HCEC 1CT (cell line): ENCODE measurements around the gene DNAL1.
"Not testable (repeated sequence)": the region's sequence is repeated elsewhere in the genome, so short reads cannot be mapped to it uniquely, and the experiment has no call there.

Experiments
- DNase-seq: peaks from one replicate; pipeline ENCODE4 v3.0.0-alpha.2; 2017

The DNAL1 gene

DNA sequence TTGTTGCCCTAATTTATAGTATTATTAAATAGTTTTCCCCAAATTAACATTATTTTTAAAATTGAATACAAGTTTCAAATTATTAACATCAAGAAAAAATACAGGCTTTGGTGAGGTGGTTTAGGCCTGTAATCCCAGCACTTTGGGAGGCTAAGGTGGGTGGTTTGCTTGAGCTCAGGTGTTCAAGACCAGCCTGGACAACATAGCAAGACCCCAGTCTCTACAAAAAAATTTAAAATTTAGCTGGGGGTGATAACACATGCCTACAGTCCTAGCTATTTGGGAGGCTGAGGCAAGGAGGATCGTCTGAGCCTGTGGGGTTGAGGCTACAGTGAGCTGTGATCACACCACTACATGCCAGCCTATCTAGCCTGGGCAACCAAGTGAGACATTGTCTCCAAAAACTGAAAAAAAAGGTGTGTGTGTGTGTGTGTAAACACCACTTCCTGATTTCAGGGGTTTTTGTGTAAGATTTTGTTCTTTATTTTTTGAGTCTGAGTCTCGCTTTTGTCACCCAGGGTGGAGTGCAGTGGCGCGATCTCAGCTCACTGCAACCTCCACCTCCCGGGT lies 3.9 kb upstream of the DNAL1 start:
- no peak for DNase-seq

DNA sequence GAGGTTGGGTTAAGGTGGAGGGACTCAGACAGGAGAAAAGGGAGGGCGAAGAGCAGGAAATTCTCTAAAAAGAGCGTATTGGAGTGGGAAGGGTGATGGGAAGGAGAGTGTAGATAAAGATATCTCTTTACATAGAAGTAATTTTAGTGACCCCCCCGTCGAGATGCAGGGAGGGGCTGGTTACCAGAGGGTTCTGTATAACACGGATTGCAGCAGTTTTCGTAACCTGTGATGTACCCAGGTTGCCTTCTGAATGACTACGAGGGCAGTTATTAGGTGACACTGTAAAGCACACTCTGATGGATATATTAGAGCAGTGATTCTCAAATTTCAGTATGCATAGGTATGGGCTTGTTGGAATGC lies 443 bp downstream of the DNAL1 start:
- DNase-seq: no peak

DNA sequence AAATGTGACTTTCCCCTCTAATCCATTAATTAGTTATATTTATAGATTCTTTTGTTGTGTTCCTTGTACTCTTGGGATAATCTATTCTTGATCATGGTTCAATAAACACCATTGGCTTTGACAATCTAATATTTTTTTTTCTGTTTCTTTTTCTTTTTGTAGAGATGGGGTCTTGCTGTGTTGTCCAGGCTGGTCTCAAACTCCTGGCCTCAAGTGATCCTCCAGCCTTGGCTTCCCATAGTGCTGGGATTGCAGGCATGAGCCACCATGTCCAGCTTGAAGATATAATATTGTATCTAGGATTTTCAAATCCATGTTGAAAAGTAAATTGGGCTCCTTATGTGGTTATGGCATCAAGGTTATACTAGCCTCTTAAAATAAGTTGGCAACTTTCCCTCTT lies 6.2 kb downstream of the DNAL1 start:
- DNase-seq: no peak

DNA sequence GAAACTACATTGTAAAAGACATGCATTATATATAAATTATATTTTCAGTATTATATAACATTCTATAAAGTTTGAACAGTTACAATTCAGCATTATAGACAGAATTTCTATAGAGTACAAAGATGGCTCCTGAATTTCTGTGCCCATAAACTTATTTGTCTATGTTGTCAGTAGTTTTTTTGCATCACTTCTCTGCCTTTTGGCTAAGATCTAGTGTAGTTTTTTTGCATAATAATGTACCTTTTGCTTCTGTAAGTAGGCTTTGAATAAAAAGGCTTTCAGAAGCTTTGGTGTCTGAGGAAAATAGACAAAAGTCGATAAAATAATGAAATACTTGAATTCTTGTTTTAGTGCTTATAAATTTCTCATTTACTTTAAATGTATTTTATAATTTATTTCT lies 11.1 kb downstream of the DNAL1 start:
- no peak for DNase-seq

DNA sequence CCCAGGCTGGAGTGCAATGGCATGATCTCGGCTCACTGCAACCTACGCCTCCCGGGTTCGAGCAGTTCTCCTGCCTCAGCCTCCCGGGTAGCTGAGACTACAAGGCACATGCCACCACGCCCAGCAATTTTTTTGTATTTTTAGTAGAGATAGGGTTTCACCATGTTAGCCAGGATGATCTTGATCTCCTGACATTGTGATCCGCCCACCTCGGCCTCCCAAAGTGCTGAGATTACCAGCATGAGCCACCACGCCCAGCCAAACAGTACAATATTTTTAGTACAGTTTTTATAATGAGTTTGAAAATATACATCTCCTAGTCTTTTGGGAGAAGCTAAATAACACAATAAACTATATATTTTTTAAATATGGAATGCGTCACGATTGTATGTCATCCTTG lies 14.4 kb downstream of the DNAL1 start:
- not testable (repeated sequence) for DNase-seq

DNA sequence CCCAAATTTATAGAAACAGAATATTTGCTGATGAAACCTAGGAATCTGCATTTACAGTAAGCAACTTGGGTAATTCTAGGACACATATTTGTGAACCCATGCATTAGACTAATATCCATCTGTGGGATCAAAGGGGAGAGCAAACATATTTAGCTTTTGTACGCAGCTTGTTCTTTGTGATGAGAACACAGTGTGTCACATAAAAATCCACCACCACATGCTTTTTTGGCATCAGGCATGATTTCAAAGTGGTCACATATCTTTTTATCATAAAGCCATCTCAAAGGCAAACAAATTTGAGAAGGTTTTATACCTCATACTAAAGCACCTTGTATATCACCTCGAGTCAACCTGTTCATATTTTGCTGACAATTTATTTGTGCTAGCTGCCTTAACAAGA lies 15.7 kb downstream of the DNAL1 start:
- no peak for DNase-seq

DNA sequence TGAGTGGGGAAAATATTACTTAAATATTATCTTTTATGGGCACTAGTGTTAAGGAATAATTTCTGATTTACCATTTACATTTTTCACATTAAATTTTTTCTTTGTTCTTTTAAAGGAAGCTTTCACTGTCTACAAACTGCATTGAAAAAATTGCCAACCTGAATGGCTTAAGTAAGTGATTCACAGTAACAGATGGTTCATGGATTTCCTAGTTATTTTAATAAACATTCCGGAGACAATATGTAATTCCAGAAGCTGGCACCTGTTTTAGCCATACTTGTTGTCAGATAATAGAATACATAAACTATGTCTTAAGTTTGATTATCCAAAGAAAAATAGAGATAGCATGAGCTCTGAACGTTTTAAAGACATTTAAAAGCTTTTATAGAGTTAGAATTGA lies 17.1 kb downstream of the DNAL1 start:
- peak; percentile 67 for DNase-seq

DNA sequence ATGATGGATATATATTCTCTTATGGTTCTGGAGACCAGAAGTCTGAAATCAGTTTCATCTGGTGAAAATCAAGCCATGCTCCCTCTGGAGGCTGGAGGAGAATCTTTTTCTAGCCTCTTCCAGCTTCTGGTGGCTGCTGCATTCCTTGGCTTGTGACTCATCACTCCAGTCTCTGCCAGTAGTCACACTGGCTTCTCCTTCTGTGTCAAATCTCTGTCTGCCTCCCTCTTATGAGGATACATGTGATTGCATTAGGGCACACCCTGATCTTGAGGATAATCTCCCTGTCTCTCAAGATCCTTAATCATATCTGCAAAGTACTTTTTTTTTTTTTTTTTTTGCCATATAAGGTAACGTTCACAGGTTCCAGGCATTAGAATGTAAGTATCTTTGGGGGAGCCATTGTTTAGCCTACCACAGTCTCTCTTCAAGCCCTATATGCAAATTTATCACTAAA lies 17.7 kb downstream of the DNAL1 start:
- peak; percentile 94 for DNase-seq

DNA sequence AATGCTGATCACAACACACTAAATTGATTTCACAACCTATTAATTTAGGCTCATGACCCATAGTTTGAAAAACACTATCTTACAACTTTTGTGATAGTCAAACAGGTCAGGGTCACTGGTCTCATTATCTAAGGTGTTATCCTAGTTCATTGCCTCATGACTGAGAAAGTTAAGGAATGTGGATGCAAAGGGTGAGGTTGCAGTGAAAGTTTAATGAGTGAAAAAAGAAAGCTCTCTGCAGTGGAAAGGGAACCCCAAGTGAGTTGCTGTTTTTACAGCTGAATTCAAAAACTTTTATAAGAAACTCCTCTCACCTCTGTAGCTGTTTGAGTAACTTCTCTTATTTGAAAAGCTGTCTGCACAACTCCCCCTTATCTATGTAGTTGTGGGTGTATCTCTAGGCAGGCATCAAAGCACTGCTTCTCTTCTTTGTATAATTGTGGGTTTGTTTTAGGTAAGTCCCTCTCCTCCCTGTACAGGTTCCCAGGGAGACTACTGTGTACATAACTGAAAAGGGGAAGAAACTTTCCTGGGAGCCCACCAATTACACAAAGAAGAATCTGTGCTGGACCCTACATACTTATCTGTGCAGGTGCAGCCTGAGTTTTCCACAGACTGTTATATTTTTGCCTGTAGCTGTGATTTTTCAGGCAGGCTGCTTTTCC lies 18.9 kb downstream of the DNAL1 start:
- DNase-seq: no peak

DNA sequence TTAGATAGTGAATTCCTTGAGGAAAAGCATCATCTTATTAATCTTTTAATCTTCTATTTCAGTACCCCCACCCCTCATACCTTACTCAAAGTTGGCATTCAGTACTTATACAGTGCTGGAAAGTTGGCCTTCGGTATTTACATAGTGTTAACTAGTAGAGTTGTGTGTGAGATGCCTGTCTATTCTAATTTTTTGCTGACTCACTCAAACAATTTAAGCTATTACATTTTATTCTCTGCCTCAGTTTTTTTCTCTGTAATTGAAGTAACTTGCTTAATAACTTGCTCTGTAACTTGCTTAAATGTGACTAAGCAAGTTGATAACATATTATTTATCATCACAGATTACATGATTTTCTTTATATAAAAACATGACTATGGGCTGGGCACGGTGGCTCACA lies 20.3 kb downstream of the DNAL1 start:
- DNase-seq: no peak

DNA sequence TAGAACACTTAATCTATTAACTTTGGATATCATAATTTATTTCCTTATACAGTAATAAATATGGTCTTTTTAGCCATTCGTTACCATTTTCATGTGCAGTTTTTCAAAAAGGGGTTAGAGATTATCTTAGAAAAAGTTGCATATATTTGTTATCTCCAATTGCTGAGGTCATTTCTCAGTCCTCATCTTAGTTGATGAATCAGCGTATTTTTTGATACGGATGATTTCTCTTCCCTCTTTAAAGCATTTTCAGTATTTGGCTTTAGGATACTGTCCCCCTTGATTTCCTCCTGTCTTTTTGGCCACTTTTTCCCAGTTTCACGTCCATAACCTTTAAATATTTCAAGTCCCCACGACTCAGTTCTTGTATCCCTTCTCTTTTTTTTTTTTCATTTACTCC lies 21.8 kb downstream of the DNAL1 start:
- DNase-seq: no peak

DNA sequence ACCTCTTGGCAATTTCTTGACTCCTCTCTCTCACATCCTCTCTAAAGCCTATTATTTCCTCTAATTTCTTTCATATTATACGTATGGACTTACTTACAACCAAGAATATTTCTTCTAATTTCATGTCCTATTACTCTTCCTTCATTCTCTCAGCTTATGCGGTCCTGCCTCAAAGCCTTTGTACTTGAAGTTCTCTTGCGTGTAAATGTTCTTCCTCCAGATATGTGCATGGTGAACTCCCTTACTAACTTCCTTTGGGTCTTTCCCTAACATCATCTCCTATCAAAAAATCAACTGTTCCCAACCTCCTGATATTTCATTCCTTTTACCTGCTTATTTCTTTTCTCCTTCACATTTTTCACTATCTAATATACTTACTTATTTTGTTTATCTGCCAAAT lies 23.1 kb downstream of the DNAL1 start:
- DNase-seq: no peak

DNA sequence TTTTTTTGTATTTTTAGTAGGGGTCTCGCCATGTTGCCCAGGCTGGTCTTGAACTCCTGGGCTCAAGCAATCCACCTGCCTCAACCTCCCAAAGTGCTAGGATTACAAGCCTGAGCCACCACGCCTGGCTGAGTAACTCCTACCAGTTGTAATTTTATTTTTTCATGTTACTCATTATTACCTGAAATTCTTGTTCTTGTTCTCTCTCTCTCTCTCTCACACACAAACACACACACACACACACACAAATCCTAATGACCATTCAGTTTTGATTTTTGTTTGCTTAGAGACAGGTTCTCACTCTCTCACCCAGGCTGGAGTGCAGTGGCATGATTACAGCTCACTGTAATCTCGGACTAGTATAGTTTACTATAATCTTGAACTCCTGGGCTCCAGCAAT lies 30.2 kb downstream of the DNAL1 start:
- DNase-seq: no peak

DNA sequence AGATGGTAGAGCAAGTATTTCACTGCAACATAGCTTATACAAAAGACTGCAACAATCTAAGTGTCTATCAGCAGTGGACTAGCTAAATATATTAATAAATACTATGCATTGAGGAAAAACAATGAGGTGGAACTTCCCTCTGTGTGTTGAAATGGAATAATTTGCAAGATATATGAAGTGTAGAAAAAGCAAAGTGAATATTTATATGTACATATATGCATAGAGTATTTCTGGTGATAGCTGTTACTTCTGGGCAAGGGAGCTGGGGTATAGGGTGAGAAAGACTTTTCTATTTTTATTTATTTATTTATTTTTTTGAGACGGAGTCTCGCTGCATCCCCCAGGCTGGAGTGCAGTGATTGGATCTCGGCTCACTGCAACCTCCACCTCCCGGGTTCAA lies 33.9 kb downstream of the DNAL1 start:
- DNase-seq: no peak

DNA sequence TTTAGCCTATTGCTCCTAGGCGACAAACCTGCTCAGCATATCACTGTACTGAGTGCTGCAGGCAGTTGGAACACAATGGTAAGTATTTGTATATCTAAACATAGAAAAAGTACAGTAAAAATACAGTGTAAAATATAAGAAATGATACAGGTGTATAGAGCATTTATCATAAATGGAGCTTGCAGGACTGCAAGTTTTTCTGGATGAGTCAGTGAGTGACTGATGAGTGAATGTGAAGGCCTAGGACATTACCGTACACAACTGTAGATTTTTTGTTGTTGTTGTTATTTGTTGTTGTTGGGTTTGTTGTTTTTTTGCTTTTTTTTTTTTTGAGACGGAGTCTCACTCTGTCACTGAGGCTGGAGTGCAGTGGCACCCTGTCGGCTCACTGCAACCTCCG lies 36.0 kb downstream of the DNAL1 start:
- DNase-seq: no peak

DNA sequence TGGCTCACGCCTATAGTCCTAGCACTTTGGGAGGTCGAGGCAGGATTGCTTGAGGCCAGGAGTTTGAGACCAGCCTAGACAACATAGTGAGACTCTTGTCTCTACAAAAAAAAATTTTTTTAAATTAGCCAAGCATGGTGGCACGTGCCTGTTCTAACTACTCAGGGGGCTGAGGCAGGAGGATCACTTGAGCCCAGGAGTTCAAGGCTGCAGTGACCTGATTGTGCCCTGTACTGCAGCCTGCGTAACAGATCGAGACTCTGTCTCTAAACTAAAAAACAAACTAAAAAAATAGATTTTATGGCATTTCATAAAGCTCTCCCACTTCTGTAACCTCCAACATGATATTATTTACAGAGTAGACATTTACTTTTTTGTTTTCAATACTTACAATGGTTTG lies 39.8 kb downstream of the DNAL1 start:
- DNase-seq: no peak

DNA sequence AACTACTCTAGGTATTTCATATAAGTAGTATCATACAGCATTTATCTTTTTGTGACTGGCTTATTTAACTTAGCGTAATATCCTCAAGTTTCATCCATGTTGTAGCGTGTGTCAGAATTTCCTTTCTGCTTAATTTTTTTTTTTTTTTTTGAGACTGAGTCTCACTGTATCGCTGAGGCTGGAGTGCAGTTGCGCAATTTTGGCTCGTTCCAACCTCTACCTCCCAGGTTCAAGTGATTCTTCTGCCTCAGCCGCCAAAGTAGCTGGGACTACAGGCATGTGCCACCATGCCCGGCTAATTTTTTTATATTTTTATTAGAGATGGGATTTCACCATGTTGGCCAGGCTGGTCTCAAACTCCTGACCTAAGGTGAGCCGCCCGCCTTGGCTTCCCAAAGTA lies 40.5 kb downstream of the DNAL1 start:
- no peak for DNase-seq

DNA sequence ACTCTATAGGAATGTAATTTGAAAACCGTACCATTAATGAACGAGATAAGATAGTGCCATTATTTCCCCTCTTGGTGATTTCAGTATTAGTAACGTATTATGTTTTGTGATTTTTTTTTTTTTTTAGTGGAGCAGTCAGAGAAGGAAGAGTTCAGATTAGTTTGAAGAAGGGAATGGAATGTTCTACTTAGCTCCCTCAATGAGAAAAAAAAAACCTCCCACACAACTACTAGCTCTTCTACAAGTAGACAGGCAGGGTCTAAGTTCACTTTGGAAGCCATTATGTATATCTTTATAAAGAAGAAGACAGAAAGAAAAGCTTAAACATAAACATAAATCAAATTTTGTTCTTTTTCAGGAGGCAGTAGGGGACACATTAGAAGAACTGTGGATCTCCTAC lies 42.1 kb downstream of the DNAL1 start:
- DNase-seq: no peak

DNA sequence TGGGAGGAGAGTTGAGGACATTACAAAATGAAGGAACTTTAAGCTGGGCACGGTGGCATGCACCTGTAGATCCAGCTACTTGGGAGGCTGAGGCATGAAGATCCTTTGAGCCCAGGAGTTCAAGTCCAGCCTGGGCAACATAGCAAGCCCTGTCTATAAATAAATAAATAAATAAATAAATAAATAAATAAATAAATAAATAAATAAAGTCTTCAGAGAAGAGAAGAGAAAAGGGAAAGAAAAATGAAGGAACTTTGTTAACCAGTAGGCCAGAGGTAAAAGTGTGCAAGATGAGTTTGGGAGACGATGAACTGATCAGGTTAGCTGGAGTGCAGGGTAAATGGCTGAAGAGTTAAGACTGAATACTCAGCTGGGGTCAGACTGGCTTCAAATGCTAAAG lies 49.3 kb downstream of the DNAL1 start:
- no peak for DNase-seq

DNA sequence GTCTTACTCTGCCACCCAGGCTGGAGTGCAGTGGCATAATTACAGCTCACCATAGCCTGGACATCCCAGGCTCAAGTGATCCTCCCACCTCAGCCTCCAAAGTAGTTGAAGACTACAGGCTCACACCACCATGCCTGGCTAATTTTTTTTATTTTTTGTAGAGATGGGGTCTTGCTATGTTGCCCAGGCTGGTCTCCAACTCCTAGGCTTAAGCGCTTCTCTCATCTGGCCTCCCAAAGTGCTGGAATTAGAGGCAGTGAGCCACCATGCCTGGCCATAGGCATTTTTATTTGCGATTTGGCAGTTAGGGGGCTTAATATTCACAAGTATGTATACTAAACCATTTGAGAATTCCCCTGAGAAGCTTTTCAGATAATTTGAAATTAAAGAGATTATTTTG lies 50.3 kb downstream of the DNAL1 start:
- no peak for DNase-seq

DNA sequence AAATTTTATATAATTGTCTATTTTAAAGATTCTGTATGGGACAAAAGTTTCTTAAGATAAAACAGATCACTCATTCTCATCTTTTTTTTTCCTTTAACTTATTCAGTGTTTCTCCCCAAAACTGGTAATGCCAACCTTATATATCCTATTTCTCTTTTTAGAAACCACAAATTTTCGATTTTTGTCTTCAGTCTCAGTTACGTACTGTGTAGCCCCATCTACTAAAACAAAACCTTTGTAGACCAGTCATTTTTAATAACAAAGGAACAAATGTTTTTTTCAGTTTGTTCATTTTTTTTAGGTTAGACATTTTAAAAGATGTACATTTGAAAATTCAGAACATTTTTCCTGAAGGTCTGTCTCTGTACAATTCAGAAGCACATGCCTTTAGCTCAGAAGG lies 51.2 kb downstream of the DNAL1 start:
- no peak for DNase-seq

DNA sequence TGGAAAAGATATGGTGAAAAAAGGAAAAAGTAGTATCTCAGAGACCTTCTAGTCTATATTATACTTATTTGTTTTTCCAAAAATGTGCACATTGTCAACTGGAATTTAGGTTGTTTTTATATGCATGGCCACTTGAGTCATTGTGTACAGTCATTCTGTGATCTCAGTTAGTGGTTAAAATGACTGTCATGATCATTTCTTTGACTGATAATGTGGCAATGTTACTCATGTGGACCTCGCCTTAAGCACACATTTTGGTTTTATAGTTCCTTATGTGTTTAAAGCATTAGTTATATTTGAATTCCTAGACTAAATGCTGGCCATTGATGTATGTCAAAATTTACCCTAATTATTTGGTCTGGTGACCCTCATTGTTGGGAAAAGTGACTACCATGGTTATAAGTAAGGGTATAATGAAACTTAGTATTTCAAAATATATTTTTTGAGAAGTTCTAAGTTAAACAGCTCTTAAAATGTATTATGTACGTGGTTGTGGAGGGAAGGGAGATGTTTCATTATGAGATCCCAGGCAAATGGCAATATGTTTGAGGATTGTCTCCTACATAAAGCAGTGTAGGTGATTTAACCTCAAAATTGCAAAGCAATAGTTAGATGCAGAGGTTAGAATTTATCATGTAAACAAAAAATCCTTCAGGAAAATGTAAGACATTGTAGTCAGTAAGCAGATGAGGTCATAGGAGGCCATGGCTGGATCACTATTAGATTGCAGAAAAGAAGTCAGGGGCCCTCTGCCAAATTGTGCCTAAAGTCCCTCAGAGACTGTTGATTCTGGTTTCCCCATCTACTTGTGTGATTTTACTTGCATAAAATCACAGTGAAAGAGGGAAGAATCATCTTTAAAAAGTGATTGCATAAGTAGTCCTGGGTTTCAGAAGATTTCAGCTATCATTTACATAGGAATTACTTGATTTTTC lies 51.9 kb downstream of the DNAL1 start:
- DNase-seq: peak; percentile 70

DNA sequence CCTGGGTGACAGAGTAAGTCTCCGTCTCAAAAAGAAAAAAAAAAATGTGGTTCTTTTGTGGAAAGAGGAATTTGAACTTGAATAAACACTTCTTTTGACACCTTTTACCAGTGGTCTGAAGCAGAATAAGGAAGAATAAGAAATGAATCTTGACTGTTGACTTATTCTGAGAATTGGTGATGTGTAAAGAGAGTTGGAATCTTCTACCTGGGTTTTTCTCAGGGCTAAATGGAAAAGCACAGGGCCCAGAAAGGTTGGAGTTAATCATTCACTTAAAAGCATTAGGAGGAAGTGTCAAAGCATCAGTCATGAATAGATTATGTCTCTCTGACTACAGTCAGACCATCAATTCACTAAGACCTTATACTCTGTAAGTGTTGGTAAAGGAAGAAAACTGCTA lies 55.5 kb downstream of the DNAL1 start:
- no peak for DNase-seq

DNA sequence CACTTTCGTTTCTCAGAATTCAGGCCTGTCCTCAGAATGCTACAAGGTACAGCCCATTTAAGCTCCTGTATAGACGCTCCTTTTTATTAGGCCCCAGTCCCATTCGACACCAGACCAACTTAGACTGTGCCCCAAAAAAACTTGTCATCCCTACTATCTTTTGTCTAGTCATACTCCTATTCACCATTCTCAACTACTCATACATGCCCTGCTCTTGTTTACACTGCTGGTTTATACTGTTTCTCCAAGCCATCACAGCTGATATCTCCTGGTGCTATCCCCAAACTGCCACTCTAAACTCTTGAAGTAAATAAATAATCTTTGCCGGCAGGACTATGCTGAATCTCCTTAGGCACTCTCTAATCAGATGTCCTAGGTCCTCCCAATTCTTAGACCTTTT lies 63.3 kb downstream of the DNAL1 start:
- DNase-seq: not testable (repeated sequence)
